ELR (cell line): ENCODE measurements around the gene AGAP1.

Experiments used
- DNase-seq: peaks from one replicate; pipeline ENCODE4 v3.0.0-alpha.2; 2015; ENCODE audit warnings: low read depth

Gene AGAP1

GRCh38 chr2:235964787-235965390 is 471.0 kb downstream of the AGAP1 start:
- no peak for DNase-seq

- no peak for DNase-seq
Observed at GRCh38 chr2:235966396-235966795, 472.6 kb downstream of the AGAP1 start.

GRCh38 chr2:235966932-235967757 is 473.3 kb downstream of the AGAP1 start:
- DNase-seq, result no peak

GRCh38 chr2:235968155-235968554 is 474.3 kb downstream of the AGAP1 start:
- DNase-seq, result no peak

GRCh38 chr2:235968616-235969324 is 474.9 kb downstream of the AGAP1 start:
- no peak for DNase-seq

GRCh38 chr2:235970204-235971040 is 476.6 kb downstream of the AGAP1 start:
- DNase-seq, result no peak

GRCh38 chr2:235976516-235976915 is 482.7 kb downstream of the AGAP1 start:
- DNase-seq, result no peak

- no peak for DNase-seq
Observed at GRCh38 chr2:235976956-235977355, 483.1 kb downstream of the AGAP1 start.

- no peak for DNase-seq
Observed at GRCh38 chr2:235977445-235977844, 483.6 kb downstream of the AGAP1 start.

GRCh38 chr2:235978022-235978421 is 484.2 kb downstream of the AGAP1 start:
- no peak for DNase-seq

GRCh38 chr2:235979037-235979436 is 485.2 kb downstream of the AGAP1 start:
- DNase-seq, result no peak

GRCh38 chr2:235979753-235980435 is 486.1 kb downstream of the AGAP1 start:
- DNase-seq, result no peak

- DNase-seq, result no peak
Observed at GRCh38 chr2:235981631-235982030, 487.8 kb downstream of the AGAP1 start.

- DNase-seq, result no peak
Observed at GRCh38 chr2:235983016-235983415, 489.2 kb downstream of the AGAP1 start.

GRCh38 chr2:235984552-235984951 is 490.7 kb downstream of the AGAP1 start:
- DNase-seq, result no peak

- no peak for DNase-seq
Observed at GRCh38 chr2:235986361-235986760, 492.5 kb downstream of the AGAP1 start.

- no peak for DNase-seq
Observed at GRCh38 chr2:235988271-235989015, 494.6 kb downstream of the AGAP1 start.

- no peak for DNase-seq
Observed at GRCh38 chr2:235989591-235989990, 495.7 kb downstream of the AGAP1 start.

GRCh38 chr2:235990344-235990743 is 496.5 kb downstream of the AGAP1 start:
- no peak for DNase-seq

- no peak for DNase-seq
Observed at GRCh38 chr2:235992024-235992423, 498.2 kb downstream of the AGAP1 start.

GRCh38 chr2:235996419-235996818 is 502.6 kb downstream of the AGAP1 start:
- no peak for DNase-seq
